H9 (cell line): Measurements from ENCODE around the gene WDR27. TPM values are rescaled to one million over a fixed set of nuclear protein-coding genes. Genes with fewer than 3 reads are reported as not detected.

ENCODE experiments used
- DNase-seq: peaks from one replicate; pipeline ENCODE4 v3.0.0-alpha.2; 2017
- H2AFZ ChIP-seq: one replicate; pipeline ENCODE4 v1.6.1; 2013; ENCODE audit warnings: mild to moderate bottlenecking, low read length, control low read depth, moderate library complexity
- H2AK5ac ChIP-seq: 2 replicates; pipeline ENCODE4 v1.6.1; 2013; ENCODE audit warnings: low read length, control low read depth, mixed read lengths; ENCODE audit not compliant: insufficient read length
- H2BK120ac ChIP-seq: one replicate; pipeline ENCODE4 v1.6.1; 2013; ENCODE audit warnings: low read depth, mild to moderate bottlenecking, low read length, control low read depth, inconsistent platforms; ENCODE audit not compliant: poor library complexity, severe bottlenecking
- H2BK12ac ChIP-seq: 2 replicates; pipeline ENCODE4 v1.6.1; 2013; ENCODE audit warnings: low read length, control low read depth, mixed read lengths, low read depth; ENCODE audit not compliant: insufficient read length
- H2BK15ac ChIP-seq: 2 replicates; pipeline ENCODE4 v1.6.1; 2013; ENCODE audit warnings: low read depth, low read length, control low read depth
- H2BK20ac ChIP-seq: one replicate; pipeline ENCODE4 v1.6.1; 2013; ENCODE audit warnings: low read depth, mild to moderate bottlenecking, low read length, control low read depth, inconsistent platforms; ENCODE audit not compliant: poor library complexity, severe bottlenecking
- H2BK5ac ChIP-seq: 2 replicates; pipeline ENCODE4 v1.6.1; 2013; ENCODE audit warnings: low read length, control low read depth, mixed read lengths; ENCODE audit not compliant: insufficient read length
- H3K14ac ChIP-seq: 2 replicates; pipeline ENCODE4 v1.6.1; 2013; ENCODE audit warnings: low read length, control low read depth; ENCODE audit not compliant: insufficient read depth
- H3K18ac ChIP-seq: 2 replicates; pipeline ENCODE4 v1.6.1; 2013; ENCODE audit warnings: low read depth, mild to moderate bottlenecking, mixed read lengths, low read length, control low read depth; ENCODE audit not compliant: insufficient read length
- H3K23ac ChIP-seq: 2 replicates; pipeline ENCODE4 v1.6.1; 2013; ENCODE audit warnings: low read length, control low read depth, mixed read lengths, low read depth; ENCODE audit not compliant: insufficient read length
- H3K23me2 ChIP-seq: 2 replicates; pipeline ENCODE4 v1.6.1; 2013; ENCODE audit warnings: low read depth, mild to moderate bottlenecking, mixed read lengths, low read length, control low read depth; ENCODE audit not compliant: insufficient read length, poor library complexity, severe bottlenecking
- H3K27ac ChIP-seq: 2 replicates; pipeline ENCODE4 v1.5.1; 2013; ENCODE audit warnings: low read length, control low read depth, mixed read lengths, low read depth; ENCODE audit not compliant: insufficient read length
- H3K27me3 ChIP-seq: 2 replicates; pipeline ENCODE4 v1.6.1; 2013; ENCODE audit warnings: low read length, control low read depth, inconsistent platforms; ENCODE audit not compliant: insufficient read depth
- H3K4ac ChIP-seq: 2 replicates; pipeline ENCODE4 v1.6.1; 2013; ENCODE audit warnings: low read depth, mild to moderate bottlenecking, control low read depth, inconsistent platforms, low read length, moderate library complexity
- H3K4me1 ChIP-seq: 2 replicates; pipeline ENCODE4 v1.6.1; 2013; ENCODE audit warnings: low read length, control low read depth, inconsistent platforms; ENCODE audit not compliant: insufficient read depth
- H3K4me2 ChIP-seq: 2 replicates; pipeline ENCODE4 v1.6.1; 2013; ENCODE audit warnings: low read length, control low read depth, mixed read lengths; ENCODE audit not compliant: insufficient read length, insufficient read depth
- H3K56ac ChIP-seq: 2 replicates; pipeline ENCODE4 v1.6.1; 2013; ENCODE audit warnings: low read depth, mild to moderate bottlenecking, mixed read lengths, low read length, control low read depth; ENCODE audit not compliant: insufficient read length
- H3K79me1 ChIP-seq: 2 replicates; pipeline ENCODE4 v1.6.1; 2013; ENCODE audit warnings: low read depth, mild to moderate bottlenecking, moderate library complexity, low read length, control low read depth, inconsistent platforms; ENCODE audit not compliant: insufficient read depth, poor library complexity, severe bottlenecking
- H3K79me2 ChIP-seq: 2 replicates; pipeline ENCODE4 v1.6.1; 2013; ENCODE audit warnings: low read length, control low read depth, inconsistent platforms; ENCODE audit not compliant: insufficient read depth
- H3K9ac ChIP-seq: 2 replicates; pipeline ENCODE4 v1.6.1; 2013; ENCODE audit warnings: low read length, control low read depth, mixed read lengths; ENCODE audit not compliant: insufficient read length; ENCODE audit errors: extremely low read depth
- H3K9me3 ChIP-seq: one replicate; pipeline ENCODE4 v1.6.1; 2013; ENCODE audit warnings: low read depth, low read length, inconsistent platforms; ENCODE audit not compliant: control insufficient read depth
- H3T11ph ChIP-seq: one replicate; pipeline ENCODE4 v1.6.1; 2013; ENCODE audit warnings: mild to moderate bottlenecking, low read length, control low read depth, inconsistent platforms
- H4K20me1 ChIP-seq: one replicate; pipeline ENCODE4 v1.6.1; 2013; ENCODE audit not compliant: control insufficient read depth, insufficient read length, insufficient read depth
- H4K5ac ChIP-seq: 2 replicates; pipeline ENCODE4 v1.6.1; 2013; ENCODE audit warnings: low read depth, mild to moderate bottlenecking, mixed read lengths, low read length, control low read depth; ENCODE audit not compliant: insufficient read length
- H4K8ac ChIP-seq: replicated peaks from 2 replicates; pipeline ENCODE4 v1.6.1; 2013; ENCODE audit warnings: low read length, control low read depth, mixed read lengths, low read depth; ENCODE audit not compliant: insufficient read length
- H4K91ac ChIP-seq: 2 replicates; pipeline ENCODE4 v1.6.1; 2013; ENCODE audit warnings: low read depth, mild to moderate bottlenecking, moderate library complexity, mixed read lengths, low read length, control low read depth; ENCODE audit not compliant: insufficient read length
- H3K27ac Mint-ChIP-seq, 3 experiments: 2 replicates in 2 of 3; 3 replicates in 1 of 3; pipeline ENCODE4 v1.8.0; 2020 to 2021; ENCODE audit warnings: mixed read lengths in 3 of 3, mild to moderate bottlenecking in 1 of 3, moderate library complexity in 1 of 3
- H3K27me3 Mint-ChIP-seq: 2 replicates; pipeline ENCODE4 v1.8.0; 2021; ENCODE audit warnings: low read depth, mild to moderate bottlenecking, moderate library complexity, mixed read lengths
- H3K36me3 Mint-ChIP-seq, 3 experiments: 2 replicates in 2 of 3; 3 replicates in 1 of 3; pipeline ENCODE4 v1.8.0; 2020 to 2021; ENCODE audit warnings: low read depth in 3 of 3, mixed read lengths in 3 of 3; ENCODE audit not compliant: insufficient read depth in 1 of 3
- H3K4me1 Mint-ChIP-seq, 2 experiments: 2 replicates each; pipeline ENCODE4 v1.8.0; 2020; ENCODE audit warnings: mixed read lengths in 2 of 2
- H3K4me3 Mint-ChIP-seq, 2 experiments: 2 replicates in 1 of 2; 3 replicates in 1 of 2; pipeline ENCODE4 v1.8.0; 2020 to 2021; ENCODE audit warnings: mild to moderate bottlenecking in 2 of 2, mixed read lengths in 2 of 2, moderate library complexity in 1 of 2
- H3K9me3 Mint-ChIP-seq, 2 experiments: 2 replicates in 1 of 2; 3 replicates in 1 of 2; pipeline ENCODE4 v1.8.0; 2020; ENCODE audit warnings: mild to moderate bottlenecking in 2 of 2, mixed read lengths in 2 of 2, moderate library complexity in 1 of 2
- CTCF ChIP-seq: fragments of 200-600 bp; sonication (generic); conservative IDR thresholded peaks from 3 replicates; pipeline ENCODE4 v1.8.0; 2021; ENCODE audit warnings: antibody characterized with exemption, mild to moderate bottlenecking
- WGBS: extraction: QIAGEN DNeasy Blood & Tissue Kit; methylation state at CpG from one replicate; pipeline ENCODE4 v1.1.7; 2013; ENCODE audit warnings: missing lambda C conversion rate, low lambda C conversion rate, mixed read lengths; ENCODE audit not compliant: insufficient read length; ENCODE audit errors: extremely low coverage; 5-methylcytosine and 5-hydroxymethylcytosine counted together
- total RNA-seq: library from RNA; stranded (reverse); gene quantifications from 2 replicates; pipeline ENCODE4 v1.2.1, GENCODE V29; 2021

The WDR27 gene
- total RNA-seq, 1 experiment from 2014 or later: 48.7 TPM

- H3K4me2 ChIP-seq: no peak overlapping the region
- H4K5ac ChIP-seq: no peak overlapping the region
- no peak overlapping the region for H2BK20ac ChIP-seq
- no CpG with 5 or more reads among the region's 7 CpGs for WGBS
- Mint-ChIP-seq H3K27ac (no peak overlapping the region), H3K4me1 (peaks cover 10 to 14% of the 10 kb centered on the region in 2 experiments), H3K4me3 (no peak overlapping the region), H3K36me3 (peaks cover 22 to 75% (median 54%) of the 10 kb centered on the region in 3 experiments; a peak in 6 of 7 replicates), H3K27me3 (no peaks in the 10 kb centered on the region), H3K9me3 (no peaks in the 10 kb centered on the region; a peak in 2 of 5 replicates)
- no peaks in the 10 kb centered on the region for H3K23me2 ChIP-seq
- no peaks in the 10 kb centered on the region for H3K4me1 ChIP-seq
- H2BK120ac ChIP-seq: no peak overlapping the region
- H3K4ac ChIP-seq: no peak overlapping the region
- H3K79me1 ChIP-seq: no peaks in the 10 kb centered on the region
- H3K27me3 ChIP-seq: no peaks in the 10 kb centered on the region
- H2BK12ac ChIP-seq: no peak overlapping the region
- H4K20me1 ChIP-seq: no peaks in the 10 kb centered on the region
- no peak overlapping the region for H3T11ph ChIP-seq
- H2AFZ ChIP-seq: no peak overlapping the region
- no peak overlapping the region for H3K27ac ChIP-seq
- TF ChIP-seq CTCF: no peak
- no peak overlapping the region for H3K56ac ChIP-seq
- H3K18ac ChIP-seq: no peak overlapping the region
- H3K9ac ChIP-seq: no peak overlapping the region
- H4K91ac ChIP-seq: no peak overlapping the region
- no peak overlapping the region for H3K23ac ChIP-seq
- no peak overlapping the region for H3K14ac ChIP-seq
- no peaks in the 10 kb centered on the region for H3K79me2 ChIP-seq
- no peak for DNase-seq
- H2BK5ac ChIP-seq: no peak overlapping the region
- no peak overlapping the region for H2AK5ac ChIP-seq
- no peak overlapping the region for H2BK15ac ChIP-seq
- H4K8ac ChIP-seq: no peak overlapping the region
- no peaks in the 10 kb centered on the region for H3K9me3 ChIP-seq
These were observed 31.9 kb downstream of the WDR27 start for GRCh38 chr6:169669889-169670288.
